Suprapubic skin (tissue), 3 donors: ENCODE measurements around the gene WDR87.

ENCODE experiments used
- CTCF ChIP-seq, 2 donors: fragments of 200-600 bp in 1 of 2; fragments of 450-650 bp in 1 of 2; sonication (generic) in 1 of 2; IDR thresholded peaks; one replicate each; pipeline ENCODE4 v1.5.1; 2016 to 2019; ENCODE audit warnings: antibody characterized with exemption in 2 of 2, mild to moderate bottlenecking in 1 of 2, moderate library complexity in 1 of 2
- EP300 ChIP-seq: sonication (generic); formaldehyde crosslinking; IDR thresholded peaks from one replicate; pipeline ENCODE4 v1.6.1; 2017; ENCODE audit warnings: antibody characterized with exemption
- POLR2A ChIP-seq, 2 donors: fragments of 450-650 bp; IDR thresholded peaks; one replicate each; pipeline ENCODE4 v1.6.1; 2017; ENCODE audit warnings: antibody characterized with exemption in 2 of 2, mild to moderate bottlenecking in 2 of 2, moderate library complexity in 2 of 2

GRCh38 chr19:37943480-37943879 is 37.1 kb upstream of the WDR87 start:
- TF ChIP-seq POLR2A (IDR thresholded peaks at IDR 0.05) (no peak), EP300 (no peak), CTCF (IDR thresholded peaks at IDR 0.05) (no peak)
